A549 (cell line): Measurements from ENCODE around the gene PDE1C.

Source experiments
- BHLHE40 ChIP-seq: IDR thresholded peaks from 2 replicates; pipeline ENCODE4 v1.6.1; 2012; ENCODE audit warnings: low read depth, low read length, inconsistent platforms
- CEBPB ChIP-seq, 2 experiments: fragments of >200 bp in 1 of 2; sonication (Bioruptor Twin) in 1 of 2; formaldehyde crosslinking in 1 of 2; IDR thresholded peaks; 2 replicates each; pipeline ENCODE4 v1.6.1; 2012 to 2016
- CHD2 ChIP-seq: fragments of 150-350 bp; IDR thresholded peaks from 2 replicates; pipeline ENCODE4 v1.6.1; 2014; ENCODE audit warnings: low read length; ENCODE audit not compliant: partially characterized antibody
- EP300 ChIP-seq, 2 experiments: fragments of >200 bp; sonication (Bioruptor Twin); formaldehyde crosslinking; IDR thresholded peaks; 2 replicates in 1 of 2; 3 replicates in 1 of 2; pipeline ENCODE4 v1.6.1; 2016 to 2017
- HDAC2 ChIP-seq: fragments of 200-600 bp; sonication (generic); IDR thresholded peaks from 2 replicates; pipeline ENCODE4 v1.6.1; 2016
- JUN ChIP-seq, 2 experiments: fragments of >200 bp; sonication (Bioruptor Twin); formaldehyde crosslinking; IDR thresholded peaks; 2 replicates in 1 of 2; 3 replicates in 1 of 2; pipeline ENCODE4 v1.6.1; 2016 to 2017
- MYC ChIP-seq: IDR thresholded peaks from 2 replicates; pipeline ENCODE4 v1.6.1; 2012; ENCODE audit warnings: mild to moderate bottlenecking, inconsistent platforms, low read length, improper control_type of control experiment, borderline replicate concordance
- POLR2A ChIP-seq: IDR thresholded peaks from 2 replicates; pipeline ENCODE4 v1.6.1; 2012; ENCODE audit warnings: mild to moderate bottlenecking, low read length
- POLR2AphosphoS2 ChIP-seq: conservative IDR thresholded peaks from 2 replicates; pipeline ENCODE4 v1.6.1; 2012; ENCODE audit warnings: low read length, improper control_type of control experiment, inconsistent platforms
- RFX5 ChIP-seq: fragments of 450-650 bp; IDR thresholded peaks from 2 replicates; pipeline ENCODE4 v1.7.1; 2014; ENCODE audit warnings: antibody characterized with exemption, mild to moderate bottlenecking, moderate library complexity
- TP53 ChIP-seq: fragments of 250-450 bp; sonication (Bioruptor Pico); IDR thresholded peaks from 2 replicates; pipeline ENCODE4 v1.5.0; 2021; ENCODE audit warnings: mild to moderate bottlenecking, moderate library complexity
- TF ChIP-seq, protein P1 (sequence below): fragments of >200 bp; sonication (Bioruptor Twin); formaldehyde crosslinking; IDR thresholded peaks from 3 replicates; pipeline ENCODE4 v1.5.1; 2016
- TF ChIP-seq, protein P2 (sequence below): IDR thresholded peaks from 2 replicates; pipeline ENCODE4 v1.6.1; 2012; ENCODE audit warnings: low read depth, borderline replicate concordance

DNA sequence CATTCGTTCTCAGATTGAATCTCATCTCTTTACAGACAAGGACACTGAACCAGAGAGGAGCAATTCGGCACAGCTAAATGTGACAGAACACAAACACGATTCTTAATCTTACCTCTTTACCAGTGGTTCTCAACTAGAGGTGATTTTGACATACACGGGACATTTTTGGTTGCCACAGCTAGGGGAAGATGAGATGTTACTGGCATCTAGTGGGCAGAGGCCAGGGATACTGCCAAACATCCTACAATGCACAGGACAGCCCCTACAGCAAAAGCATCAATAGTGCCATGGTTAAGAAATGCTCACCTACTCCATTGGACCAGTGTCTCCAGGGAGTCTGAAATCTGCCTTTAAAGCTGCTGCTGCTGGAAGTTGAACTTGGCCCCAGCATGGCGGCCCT, 27.3 kb downstream of the PDE1C start:
- TF ChIP-seq, protein P1, sequence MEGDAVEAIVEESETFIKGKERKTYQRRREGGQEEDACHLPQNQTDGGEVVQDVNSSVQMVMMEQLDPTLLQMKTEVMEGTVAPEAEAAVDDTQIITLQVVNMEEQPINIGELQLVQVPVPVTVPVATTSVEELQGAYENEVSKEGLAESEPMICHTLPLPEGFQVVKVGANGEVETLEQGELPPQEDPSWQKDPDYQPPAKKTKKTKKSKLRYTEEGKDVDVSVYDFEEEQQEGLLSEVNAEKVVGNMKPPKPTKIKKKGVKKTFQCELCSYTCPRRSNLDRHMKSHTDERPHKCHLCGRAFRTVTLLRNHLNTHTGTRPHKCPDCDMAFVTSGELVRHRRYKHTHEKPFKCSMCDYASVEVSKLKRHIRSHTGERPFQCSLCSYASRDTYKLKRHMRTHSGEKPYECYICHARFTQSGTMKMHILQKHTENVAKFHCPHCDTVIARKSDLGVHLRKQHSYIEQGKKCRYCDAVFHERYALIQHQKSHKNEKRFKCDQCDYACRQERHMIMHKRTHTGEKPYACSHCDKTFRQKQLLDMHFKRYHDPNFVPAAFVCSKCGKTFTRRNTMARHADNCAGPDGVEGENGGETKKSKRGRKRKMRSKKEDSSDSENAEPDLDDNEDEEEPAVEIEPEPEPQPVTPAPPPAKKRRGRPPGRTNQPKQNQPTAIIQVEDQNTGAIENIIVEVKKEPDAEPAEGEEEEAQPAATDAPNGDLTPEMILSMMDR, result peak; percentile 47
- TF ChIP-seq HDAC2, result no peak
- no peak for TF ChIP-seq JUN (IDR thresholded peaks at IDR 0.05)
- TF ChIP-seq POLR2A, result no peak
- TF ChIP-seq MYC, result no peak
- TF ChIP-seq, protein P2, sequence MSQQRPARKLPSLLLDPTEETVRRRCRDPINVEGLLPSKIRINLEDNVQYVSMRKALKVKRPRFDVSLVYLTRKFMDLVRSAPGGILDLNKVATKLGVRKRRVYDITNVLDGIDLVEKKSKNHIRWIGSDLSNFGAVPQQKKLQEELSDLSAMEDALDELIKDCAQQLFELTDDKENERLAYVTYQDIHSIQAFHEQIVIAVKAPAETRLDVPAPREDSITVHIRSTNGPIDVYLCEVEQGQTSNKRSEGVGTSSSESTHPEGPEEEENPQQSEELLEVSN, result no peak
- no peak for TF ChIP-seq EP300 (IDR thresholded peaks at IDR 0.05)
- no peak for TF ChIP-seq BHLHE40
- no peak for TF ChIP-seq CEBPB (IDR thresholded peaks at IDR 0.05)
- no peak for TF ChIP-seq TP53 (CRISPR knock-in tag)
- TF ChIP-seq POLR2AphosphoS2, result no peak
- no peak for TF ChIP-seq CHD2
- TF ChIP-seq RFX5, result no peak
